ENCODE results near the gene PTPRH. TPM values are rescaled to one million over a fixed set of nuclear protein-coding genes. Genes with fewer than 3 reads are reported as not detected.

The PTPRH gene
- total RNA-seq, 1 donor from 2014 or later: 0.54 TPM

DNA sequence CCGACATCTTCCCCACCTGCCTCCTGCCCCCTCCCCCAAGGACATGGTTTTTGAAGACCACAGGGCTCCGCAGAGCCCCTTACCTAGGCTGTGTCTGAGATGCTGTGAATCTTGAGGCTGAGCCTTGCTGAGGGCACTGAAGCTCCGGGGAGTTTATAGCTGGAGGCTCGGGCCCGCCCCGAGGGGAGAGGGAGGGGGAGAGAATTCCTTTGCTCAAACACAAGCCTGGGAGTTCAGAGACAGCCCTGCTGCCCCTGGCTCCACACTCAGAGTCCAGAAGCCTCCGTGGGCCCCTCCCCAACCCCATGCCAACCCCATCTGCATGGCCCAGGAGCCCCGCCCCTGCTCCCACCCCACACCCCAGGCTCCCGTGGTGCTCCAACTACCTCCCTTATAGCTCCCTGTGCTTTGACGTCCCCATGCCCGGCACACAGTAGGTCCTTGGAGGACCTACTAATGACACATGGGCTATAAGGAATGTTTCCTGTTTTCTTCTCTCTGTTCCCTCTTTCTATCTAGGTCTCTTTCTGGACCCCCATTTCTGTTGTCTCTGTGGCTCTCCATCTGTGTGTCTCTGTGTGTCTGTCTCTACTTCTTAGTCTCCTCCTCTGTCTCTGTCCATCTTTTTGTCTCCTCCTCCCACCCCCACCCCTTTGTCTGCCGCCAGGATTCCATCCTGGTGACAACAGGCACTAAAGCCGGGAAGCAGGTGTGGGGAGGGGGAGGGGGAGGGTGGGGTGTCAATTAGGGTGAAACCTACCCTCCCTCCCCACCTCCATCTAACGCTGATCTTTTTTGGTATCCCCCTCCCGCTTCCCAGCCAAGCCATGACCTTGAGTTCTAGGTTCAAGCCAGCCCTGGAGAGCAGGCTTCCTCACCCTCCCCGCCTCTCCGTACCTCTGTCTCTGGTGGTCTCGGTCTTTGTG, 60.0 kb downstream of the PTPRH start, which contains the start of gene TNNT1:
TSS of gene TNNT1 (minus strand) at position 129 of the 926 bp plus-strand sequence. CDS start 2,049 bp downstream, outside the sequence.
- peak; percentile 36 for ATAC-seq (ENCODE audit: poor library complexity)
- intact Hi-C loops (cut with DNase I): loop anchor here (10.0 kb wide), 2 partner anchors 355 to 485 kb away; no protein-coding TSS in a partner anchor
- peak; percentile 48 for DNase-seq

DNA sequence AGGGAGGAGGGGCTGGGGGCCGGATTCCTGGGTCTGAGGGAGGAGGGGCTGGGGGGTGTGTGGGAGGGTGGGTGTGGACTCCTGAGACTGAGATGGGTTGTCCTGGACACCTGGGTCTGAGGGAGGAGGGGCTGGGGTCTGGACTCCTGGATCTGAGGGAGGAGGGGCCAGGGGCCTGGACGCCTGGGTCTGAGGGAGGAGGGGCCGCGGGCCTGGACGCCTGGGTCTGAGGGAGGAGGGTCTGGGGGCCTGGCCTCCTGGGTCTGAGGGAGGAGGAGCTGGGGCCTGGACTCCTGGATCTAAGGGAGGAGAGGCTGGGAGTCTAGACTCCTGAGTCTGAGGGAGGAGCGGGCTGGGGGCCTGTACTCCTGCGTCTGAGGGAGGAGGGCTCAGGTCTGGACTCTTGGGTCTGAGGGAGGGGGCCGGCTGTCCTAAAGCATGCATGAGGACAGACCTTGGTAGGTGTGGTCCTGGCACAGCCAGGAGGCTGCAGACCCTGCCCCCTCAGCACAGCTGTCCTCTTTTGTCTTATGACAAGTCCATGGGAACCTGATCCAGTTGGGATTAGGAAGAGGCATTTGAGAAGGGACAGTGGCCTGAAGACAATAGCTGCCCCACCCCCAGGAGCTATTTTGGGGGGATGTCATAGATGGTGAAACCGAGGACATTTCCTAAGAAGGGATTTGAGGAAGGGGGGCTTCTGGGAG, 61.6 kb downstream of the PTPRH start:
- DNase-seq (no peak), ATAC-seq (ENCODE audit: poor library complexity) (no peak)
- intact Hi-C loops (cut with DNase I): loop anchor here (10.0 kb wide), 2 partner anchors 357 to 487 kb away; no protein-coding TSS in a partner anchor

- ATAC-seq (ENCODE audit: poor library complexity): peak; percentile 8
- intact Hi-C loops (cut with DNase I): loop anchor here (10.0 kb wide), 2 partner anchors 358 to 488 kb away; no protein-coding TSS in a partner anchor
- no peak for DNase-seq
Observed at GRCh38 chr19:55146705-55147273, 62.5 kb downstream of the PTPRH start.

DNA sequence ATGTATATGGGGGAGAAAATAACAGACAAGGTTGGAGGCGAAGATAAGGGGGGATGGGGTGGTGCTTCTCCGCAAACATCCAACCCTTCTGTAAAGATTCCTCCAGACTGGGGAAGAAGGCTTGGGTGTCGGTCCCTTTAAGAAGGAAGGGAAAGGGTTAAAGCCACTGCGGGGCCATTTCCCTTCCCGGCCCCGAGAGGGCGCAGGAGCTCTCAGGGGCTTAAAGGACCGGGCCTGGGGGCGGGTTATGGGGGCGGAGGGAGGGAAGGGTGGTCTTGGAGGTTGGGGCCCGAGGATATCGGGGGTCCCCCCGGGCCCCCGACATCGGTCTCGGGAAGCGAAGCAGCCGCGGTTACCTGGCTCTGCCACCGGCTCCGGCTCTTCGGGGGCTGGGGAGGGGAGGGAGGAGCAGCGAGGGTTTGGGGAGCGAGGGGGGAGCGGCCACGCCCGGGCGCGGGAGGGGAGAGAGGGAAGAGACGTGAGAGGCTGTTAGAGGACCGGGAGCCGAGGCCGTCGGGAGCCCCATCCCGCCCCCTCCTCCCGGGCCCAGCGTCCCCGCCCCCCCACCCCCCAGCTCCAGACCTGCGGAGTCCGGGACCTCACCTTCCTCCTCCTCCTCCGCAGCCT, 63.1 kb downstream of the PTPRH start:
- intact Hi-C loops (cut with DNase I): loop anchor here (10.0 kb wide), 2 partner anchors 359 to 489 kb away; no protein-coding TSS in a partner anchor
- DNase-seq: no peak
- ATAC-seq (ENCODE audit: poor library complexity): no peak

DNA sequence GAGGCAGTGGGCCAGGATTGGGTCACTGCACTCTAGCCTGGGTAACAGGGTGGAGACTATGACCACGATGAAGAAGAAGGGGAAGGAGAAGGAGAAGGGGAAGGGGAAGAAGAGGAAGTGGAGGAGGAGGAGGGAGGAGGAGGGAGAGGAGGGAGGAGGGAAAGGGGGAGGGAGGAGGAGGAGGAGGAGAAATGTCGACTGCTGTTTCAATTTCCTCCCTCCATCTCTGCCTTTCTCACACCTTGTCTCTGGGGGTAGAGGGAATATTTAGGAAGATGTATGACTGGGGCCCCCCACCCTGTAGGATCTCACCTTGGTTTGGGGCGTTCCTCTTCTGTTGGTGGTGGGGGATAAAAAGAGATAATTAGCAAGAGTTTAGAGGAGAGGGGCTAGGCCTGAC, 64.1 kb downstream of the PTPRH start:
- no peak for ATAC-seq (ENCODE audit: poor library complexity)
- intact Hi-C loops (cut with DNase I): loop anchor here (10.0 kb wide), 2 partner anchors 360 to 490 kb away; no protein-coding TSS in a partner anchor
- DNase-seq: no peak

- ATAC-seq (ENCODE audit: poor library complexity): no peak
- DNase-seq: no peak
- intact Hi-C loops (cut with DNase I): loop anchor here (5.0 to 10.0 kb wide), 3 partner anchors 276 to 493 kb away; no protein-coding TSS in a partner anchor
Observed at GRCh38 chr19:55141696-55142095, 67.6 kb downstream of the PTPRH start.

GRCh38 chr19:55137915-55138314, 71.4 kb downstream of the PTPRH start:
- ATAC-seq (ENCODE audit: poor library complexity) (no peak), DNase-seq (no peak)
- intact Hi-C loops (cut with DNase I): no loop called here

GRCh38 chr19:55136399-55137102, 72.8 kb downstream of the PTPRH start:
- DNase-seq (no peak), ATAC-seq (ENCODE audit: poor library complexity) (no peak)
- intact Hi-C loops (cut with DNase I): no loop called here

GRCh38 chr19:55134736-55135135, 74.6 kb downstream of the PTPRH start:
- no peak for ATAC-seq (ENCODE audit: poor library complexity)
- intact Hi-C loops (cut with DNase I): no loop called here
- no peak for DNase-seq

- no peak for ATAC-seq (ENCODE audit: poor library complexity)
- no peak for DNase-seq
- intact Hi-C loops (cut with DNase I): no loop called here
Observed at GRCh38 chr19:55133639-55134444, 75.5 kb downstream of the PTPRH start.

GRCh38 chr19:55132453-55133129, 76.7 kb downstream of the PTPRH start:
- intact Hi-C loops (cut with DNase I): no loop called here
- no peak for ATAC-seq (ENCODE audit: poor library complexity)
- no peak for DNase-seq

DNA sequence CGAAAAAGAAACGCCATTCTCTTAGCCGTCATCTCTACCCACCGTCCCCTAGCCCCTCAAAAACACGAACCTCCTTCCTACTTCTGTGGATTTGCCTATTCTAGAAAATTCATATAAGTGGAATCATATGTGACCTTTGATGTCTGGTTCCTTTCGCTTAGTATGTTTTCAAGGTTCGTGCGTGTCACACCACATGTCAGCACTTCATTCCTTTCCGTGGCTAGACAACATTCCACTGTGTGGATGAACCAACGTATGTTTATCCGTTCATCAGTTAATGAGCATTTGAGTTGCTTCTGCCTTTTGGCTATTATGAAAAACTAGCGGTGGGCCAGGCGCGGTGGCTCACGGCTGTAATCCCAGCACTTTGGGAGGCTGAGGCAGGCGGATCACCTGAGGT, 77.9 kb downstream of the PTPRH start:
- intact Hi-C loops (cut with DNase I): no loop called here
- ATAC-seq (ENCODE audit: poor library complexity): no peak
- DNase-seq: no peak

Small RNA genes lying within 50 kb of the gene (microRNA-seq; reads per million reads assigned to microRNA genes)
- gene MIR6802: 0.97 reads per million
- gene MIR6803: 2.3 reads per million
- gene MIR6804: not detected

Other genes starting within 250 kb of the PTPRH start
- gene NLRP2, start 243.1 kb downstream of the PTPRH start, total RNA-seq: 0.78 TPM
- 0.48 TPM for gene GP6, start 171.2 kb downstream of the PTPRH start, total RNA-seq
- gene RDH13, start 146.4 kb downstream of the PTPRH start, total RNA-seq: 45.6 TPM
- gene EPS8L1, start 133.6 kb downstream of the PTPRH start, total RNA-seq: 0.83 TPM
- gene PPP1R12C, start 91.9 kb downstream of the PTPRH start, total RNA-seq: 126 TPM
- gene TNNT1, start 60.3 kb downstream of the PTPRH start, total RNA-seq: 54.1 TPM
- 4,564 TPM for gene TNNI3, start 51.8 kb downstream of the PTPRH start, total RNA-seq
- 0.59 TPM for gene DNAAF3, start 42.9 kb downstream of the PTPRH start, total RNA-seq
- not detected for gene SYT5, start 29.2 kb downstream of the PTPRH start, total RNA-seq
- gene TMEM86B, start 19.3 kb upstream of the PTPRH start, total RNA-seq: 2.3 TPM
- 37.1 TPM for gene PPP6R1, start 49.5 kb upstream of the PTPRH start, total RNA-seq
- gene HSPBP1, start 70.6 kb upstream of the PTPRH start, total RNA-seq: 29.2 TPM
- gene BRSK1, start 74.5 kb upstream of the PTPRH start, total RNA-seq: 1.6 TPM
- 1.7 TPM for gene TMEM150B, start 115.8 kb upstream of the PTPRH start, total RNA-seq
- 6.6 TPM for gene KMT5C, start 130.4 kb upstream of the PTPRH start, total RNA-seq
- gene COX6B2, start 145.2 kb upstream of the PTPRH start, total RNA-seq: not detected
- not detected for gene GARIN5B, start 153.8 kb upstream of the PTPRH start, total RNA-seq
- gene IL11, start 161.0 kb upstream of the PTPRH start, total RNA-seq: not detected
- not detected for gene TMEM190, start 167.3 kb upstream of the PTPRH start, total RNA-seq
- 1.0 TPM for gene TMEM238, start 174.8 kb upstream of the PTPRH start, total RNA-seq
- 569 TPM for gene RPL28, start 176.4 kb upstream of the PTPRH start, total RNA-seq
- gene UBE2S, start 198.3 kb upstream of the PTPRH start, total RNA-seq: 22.6 TPM
- not detected for gene SHISA7, start 233.8 kb upstream of the PTPRH start, total RNA-seq